ENCODE results near the gene USP30. TPM values are rescaled to one million over a fixed set of nuclear protein-coding genes. Genes with fewer than 3 reads are reported as not detected.
A peak's percentile ranks its signal among the peaks of the same experiment; 100 is the strongest.
"Not testable (repeated sequence)": the region's sequence is repeated elsewhere in the genome, so short reads cannot be mapped to it uniquely, and the experiment has no call there.

Gene USP30
- polyA plus RNA-seq, 3 donors from 2014 or later = 10.2 to 17.5 (median 12.8) TPM

DNA sequence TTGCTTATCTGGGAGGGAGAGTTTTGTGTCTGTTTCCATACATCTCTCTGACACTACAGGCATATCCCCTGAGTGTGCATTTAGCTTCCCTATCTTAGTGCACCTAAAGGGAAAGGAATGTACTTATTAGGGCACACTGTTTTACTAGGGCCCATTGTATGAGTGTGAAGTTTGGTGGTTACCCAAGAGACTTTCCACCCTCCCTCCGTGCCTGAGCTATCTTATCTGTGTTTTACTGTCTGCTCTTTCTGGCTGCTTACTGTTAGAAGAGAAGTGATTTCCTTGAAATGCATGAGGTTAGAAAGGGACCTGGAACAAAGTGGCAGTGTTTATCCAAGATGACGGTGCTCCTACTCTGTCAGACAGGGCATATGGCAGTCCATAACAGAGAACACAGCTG lies 23.0 kb upstream of the USP30 start:
- Mint-ChIP-seq H3K4me1 (no peaks in the 10 kb centered on the region), H3K4me3 (no peak overlapping the region), H3K9me3 (peaks cover 0 to 1% (median 0%) of the 10 kb centered on the region in 6 donors), H3K27me3 (ENCODE audit: low read depth in 3 of 3) (peaks cover 0 to 13% (median 2%) of the 10 kb centered on the region in 3 donors), H3K36me3 (no peaks in the 10 kb centered on the region), H3K27ac (no peak overlapping the region)
- DNase-seq = no peak

DNA sequence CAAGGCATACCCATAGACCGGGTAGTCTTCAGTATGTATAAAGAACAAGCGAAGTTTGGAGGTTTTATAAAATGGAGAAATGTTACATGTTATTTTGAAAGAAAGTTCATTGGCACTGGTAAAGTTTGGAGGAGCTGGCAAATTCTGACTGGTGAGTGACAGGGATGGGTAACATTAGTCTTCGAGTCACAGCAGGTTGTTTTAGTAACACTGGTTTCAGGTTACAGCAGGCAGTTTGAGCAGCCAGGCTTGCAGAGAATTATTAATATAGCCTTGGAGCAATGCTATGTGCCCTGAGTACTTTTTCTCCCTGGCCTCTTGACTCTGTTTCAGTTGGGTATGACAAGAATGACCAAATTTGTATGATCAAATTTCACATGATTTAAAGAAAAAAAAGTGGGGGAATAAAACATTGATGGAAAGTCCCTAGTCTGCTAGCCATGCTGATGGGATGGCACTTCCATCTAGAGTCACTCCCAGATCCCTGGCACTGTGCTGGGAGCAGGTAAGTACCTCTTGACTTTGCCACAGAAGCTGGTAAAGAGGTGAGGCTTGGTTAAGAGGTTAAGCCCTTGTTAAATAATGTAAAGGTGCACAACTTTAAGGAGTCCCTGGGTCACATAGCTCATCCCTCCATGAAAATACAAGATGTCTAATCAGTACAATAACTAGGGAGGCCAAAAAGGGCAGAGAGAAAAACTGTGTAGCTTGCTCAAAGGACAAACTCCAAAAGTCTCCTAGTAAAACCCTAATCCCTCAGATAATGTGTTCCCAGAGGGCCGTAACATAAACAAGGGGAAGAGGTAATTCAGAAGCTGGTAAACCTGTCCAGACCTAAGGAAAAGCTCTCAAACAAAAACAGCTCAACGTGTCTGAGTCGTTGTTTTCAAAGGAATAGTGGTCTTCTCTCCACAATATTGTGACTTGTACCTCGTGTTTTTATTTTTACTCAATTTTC lies 18.9 kb upstream of the USP30 start:
- H3K36me3 Mint-ChIP-seq = peaks cover 1 to 7% (median 6%) of the 10 kb centered on the region in 3 donors
- H3K27me3 Mint-ChIP-seq (ENCODE audit: low read depth in 3 of 3) = peaks cover 2 to 15% (median 5%) of the 10 kb centered on the region in 3 donors
- H3K27ac Mint-ChIP-seq = no peak overlapping the region
- H3K9me3 Mint-ChIP-seq = peaks cover 8 to 23% (median 15%) of the 10 kb centered on the region in 6 donors
- no peaks in the 10 kb centered on the region for H3K4me1 Mint-ChIP-seq
- no peak for DNase-seq
- H3K4me3 Mint-ChIP-seq = no peak overlapping the region

DNA sequence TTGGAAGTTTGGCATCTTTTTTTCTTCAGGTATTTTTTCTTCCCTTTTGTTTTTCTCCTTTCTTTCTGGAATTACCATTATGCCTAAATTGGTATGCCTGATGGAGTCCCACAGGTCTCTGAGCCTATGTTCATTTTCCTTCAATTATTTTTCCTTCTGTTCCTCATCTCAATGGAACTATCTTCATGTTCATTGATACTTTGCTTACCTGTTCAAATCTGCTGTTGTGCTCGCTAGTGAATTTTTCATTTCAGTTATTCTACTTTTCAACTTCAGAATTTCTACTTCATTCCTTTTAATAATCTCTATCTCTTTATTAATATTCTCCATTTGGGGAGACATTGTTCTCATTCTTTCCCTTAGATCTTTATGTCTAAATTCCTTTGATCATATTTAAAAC lies 15.4 kb upstream of the USP30 start:
- peaks cover 8 to 36% (median 17%) of the 10 kb centered on the region in 6 donors for H3K9me3 Mint-ChIP-seq
- no peaks in the 10 kb centered on the region for H3K4me1 Mint-ChIP-seq
- H3K36me3 Mint-ChIP-seq = peaks cover 4 to 9% (median 7%) of the 10 kb centered on the region in 3 donors
- no peak overlapping the region for H3K27ac Mint-ChIP-seq
- no peak for DNase-seq
- peaks cover 5 to 8% (median 6%) of the 10 kb centered on the region in 3 donors for H3K27me3 Mint-ChIP-seq (ENCODE audit: low read depth in 3 of 3)
- no peak overlapping the region for H3K4me3 Mint-ChIP-seq

DNA sequence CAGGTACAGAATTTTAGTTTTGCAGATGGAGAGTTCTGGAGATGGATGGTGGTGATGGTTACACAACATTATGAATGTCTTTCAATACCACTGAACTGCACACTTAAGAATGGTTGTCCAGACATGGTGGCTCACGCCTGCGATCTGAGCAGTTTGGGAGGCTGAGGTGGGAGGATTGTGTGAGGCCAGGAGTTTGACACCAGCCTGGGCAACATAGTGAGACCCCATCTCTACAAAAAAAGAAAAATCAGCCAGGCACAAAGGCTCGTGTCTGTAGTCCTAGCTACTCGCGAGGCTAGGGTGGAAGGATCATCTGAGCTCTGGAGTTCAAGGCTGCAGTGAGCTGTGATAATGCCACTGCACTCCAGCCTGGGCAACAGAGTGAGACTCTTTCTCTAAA lies 8.1 kb upstream of the USP30 start:
- Mint-ChIP-seq H3K27me3 (ENCODE audit: low read depth in 3 of 3) (peaks cover 3 to 7% (median 6%) of the 10 kb centered on the region in 3 donors), H3K9me3 (peaks cover 0 to 6% (median 2%) of the 10 kb centered on the region in 6 donors), H3K36me3 (peaks cover 0 to 3% (median 0%) of the 10 kb centered on the region in 3 donors), H3K27ac (no peak overlapping the region), H3K4me1 (no peaks in the 10 kb centered on the region), H3K4me3 (no peak overlapping the region)
- no peak for DNase-seq

DNA sequence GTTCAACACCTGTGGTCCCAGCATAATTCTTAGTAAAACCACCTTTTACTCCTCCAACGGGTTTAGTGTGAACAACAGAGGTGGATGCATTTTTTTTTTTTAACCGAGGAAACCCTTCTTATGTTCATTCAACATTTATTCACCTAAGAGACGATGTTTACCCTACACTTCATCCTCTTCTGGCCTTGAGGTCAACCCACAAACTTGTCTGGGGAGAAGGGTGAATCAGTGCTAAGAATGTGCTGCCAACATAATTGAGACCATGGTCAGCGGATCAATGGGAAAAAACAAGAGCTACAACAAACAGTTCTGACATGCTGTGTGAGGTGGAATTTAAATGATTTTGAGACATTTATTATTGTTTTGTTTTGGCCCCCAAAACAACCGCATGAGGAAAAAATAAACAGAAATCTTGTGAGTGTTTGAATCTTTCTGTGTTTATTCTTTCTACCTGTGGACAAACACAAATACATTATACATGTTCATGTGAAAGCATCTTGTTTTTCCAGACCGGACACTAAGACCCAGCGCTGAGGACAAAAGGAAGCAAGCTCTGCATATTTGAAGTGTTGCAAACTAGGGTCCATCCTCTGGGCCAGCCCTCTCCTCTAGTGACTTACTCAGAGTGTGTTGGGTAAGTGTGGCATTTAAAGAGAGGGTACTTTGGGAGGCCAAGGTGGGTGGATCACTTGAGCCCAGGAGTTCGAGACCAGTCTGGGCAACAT lies 5.1 kb upstream of the USP30 start:
- no peak overlapping the region for H3K4me3 Mint-ChIP-seq
- peaks cover under 1 to 8% (median 6%) of the 10 kb centered on the region in 3 donors for H3K27me3 Mint-ChIP-seq (ENCODE audit: low read depth in 3 of 3)
- H3K36me3 Mint-ChIP-seq = no peaks in the 10 kb centered on the region
- H3K4me1 Mint-ChIP-seq = peaks cover 6 to 7% of the 10 kb centered on the region in 2 donors
- no peak for DNase-seq
- no peak overlapping the region for H3K27ac Mint-ChIP-seq
- no peaks in the 10 kb centered on the region for H3K9me3 Mint-ChIP-seq

DNA sequence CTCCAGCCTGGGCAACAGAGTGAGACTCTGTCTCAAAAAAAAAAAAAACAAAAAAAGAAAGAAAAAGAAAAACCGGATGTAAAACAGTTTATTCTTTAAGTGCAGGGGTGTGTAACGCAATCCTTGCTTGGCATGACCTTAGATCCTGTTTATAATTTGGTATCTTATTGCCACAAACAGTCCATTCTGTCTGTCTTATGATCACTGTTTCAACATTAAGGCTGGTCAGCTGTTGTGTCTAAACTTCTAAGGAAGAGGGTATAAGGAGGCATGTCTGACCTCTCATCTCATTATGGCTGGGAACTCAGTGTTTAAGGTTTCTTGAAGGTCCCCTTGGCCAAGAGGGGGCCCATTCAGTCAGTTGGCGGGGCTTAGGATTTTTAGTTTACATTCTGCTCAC lies 3.7 kb upstream of the USP30 start:
- Mint-ChIP-seq H3K4me1 (peaks cover 16 to 18% of the 10 kb centered on the region in 2 donors), H3K27me3 (ENCODE audit: low read depth in 3 of 3) (peaks cover 2 to 14% (median 14%) of the 10 kb centered on the region in 3 donors)
- not testable (repeated sequence) for H3K27ac Mint-ChIP-seq, H3K4me3 Mint-ChIP-seq, H3K36me3 Mint-ChIP-seq, H3K9me3 Mint-ChIP-seq, DNase-seq

DNA sequence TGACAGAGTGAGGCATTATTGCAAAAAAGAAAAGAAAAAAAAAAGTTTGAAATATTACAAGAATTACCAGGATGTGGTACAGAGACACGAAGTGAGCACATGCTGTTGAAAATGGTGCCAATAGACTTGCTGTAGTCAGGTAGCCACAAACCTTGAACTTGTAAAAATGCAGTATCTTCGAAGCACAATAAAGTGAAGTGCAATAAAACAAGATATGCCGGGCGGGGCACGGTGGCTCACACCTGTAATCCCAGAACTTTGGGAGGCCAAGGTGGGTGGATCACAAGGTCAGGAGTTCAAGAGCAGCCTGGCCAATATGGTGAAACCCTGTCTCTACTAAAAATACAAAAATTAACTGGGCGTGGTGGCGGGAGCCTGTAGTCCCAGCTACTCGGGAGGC lies 2.6 kb upstream of the USP30 start:
- not testable (repeated sequence) for DNase-seq, H3K9me3 Mint-ChIP-seq, H3K36me3 Mint-ChIP-seq, H3K4me3 Mint-ChIP-seq, H3K27ac Mint-ChIP-seq
- Mint-ChIP-seq H3K27me3 (ENCODE audit: low read depth in 3 of 3) (peaks cover 2 to 12% (median 9%) of the 10 kb centered on the region in 3 donors), H3K4me1 (peaks cover 21 to 29% of the 10 kb centered on the region in 2 donors)

DNA sequence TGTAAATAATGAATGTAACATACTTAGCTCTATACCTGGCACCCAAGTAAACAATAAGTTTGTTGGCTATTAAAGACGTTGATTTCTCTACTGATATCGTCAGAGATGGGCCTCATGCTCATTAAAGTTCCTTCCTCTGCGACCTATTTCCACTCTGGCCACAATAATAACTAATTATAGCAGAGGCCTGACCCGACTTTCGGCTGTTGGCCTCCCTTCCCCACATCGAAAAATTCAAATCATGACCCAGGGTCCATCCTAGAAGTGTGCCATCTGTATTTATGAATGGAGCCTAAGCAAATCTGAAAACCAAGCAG lies 321 bp upstream of the USP30 start:
- H3K4me1 Mint-ChIP-seq = peaks cover 25 to 29% of the 10 kb centered on the region in 2 donors
- peak overlapping the region; percentile 90 to 97 (median 94) for H3K4me3 Mint-ChIP-seq
- peaks cover 0 to 4% (median 4%) of the 10 kb centered on the region in 3 donors for H3K36me3 Mint-ChIP-seq
- no peaks in the 10 kb centered on the region for H3K9me3 Mint-ChIP-seq
- peaks cover 2 to 12% (median 7%) of the 10 kb centered on the region in 3 donors for H3K27me3 Mint-ChIP-seq (ENCODE audit: low read depth in 3 of 3)
- H3K27ac Mint-ChIP-seq = peak overlapping the region; percentile 94 to 100 (median 96)
- no peak for DNase-seq

DNA sequence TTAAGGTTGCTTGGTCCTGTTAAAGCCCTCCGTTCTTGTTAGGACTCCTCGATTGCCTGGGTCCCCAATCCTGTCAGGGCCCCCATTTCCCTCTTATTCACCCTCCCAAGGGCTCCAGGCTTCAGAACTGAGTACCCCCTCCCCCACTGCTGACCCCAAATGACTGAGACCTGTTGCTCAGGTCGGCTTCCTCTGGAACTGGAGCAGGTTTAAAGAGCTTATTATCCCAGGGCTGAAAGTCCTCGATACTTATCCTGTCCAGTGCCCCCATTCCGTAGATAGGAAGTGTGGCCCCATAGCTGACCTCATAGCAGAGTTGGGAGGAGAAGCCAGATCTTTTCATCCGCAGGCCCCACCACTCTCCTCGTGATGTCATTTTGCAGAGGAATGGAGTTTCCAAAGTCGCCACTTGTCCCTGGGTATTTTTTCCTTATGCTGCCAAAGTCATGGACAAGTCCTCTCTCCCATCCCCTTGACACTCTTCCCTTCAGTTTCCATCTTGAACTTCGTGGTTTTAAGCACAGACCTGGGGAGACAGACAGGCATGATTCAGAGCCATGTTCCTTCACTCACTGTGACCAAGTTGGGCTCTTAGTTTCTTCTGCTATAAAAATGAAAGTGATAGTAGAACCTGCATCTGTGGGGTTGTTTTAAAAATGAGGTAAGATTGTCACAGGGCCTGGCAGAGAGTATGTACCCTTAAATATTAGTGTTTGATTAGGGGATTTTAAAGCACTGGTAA lies 1.2 kb downstream of the USP30 start:
- Mint-ChIP-seq H3K36me3 (peaks cover 7 to 10% (median 7%) of the 10 kb centered on the region in 3 donors), H3K4me3 (peak overlapping the region; percentile 90 to 97 (median 94)), H3K9me3 (no peaks in the 10 kb centered on the region), H3K4me1 (peaks cover 25 to 29% of the 10 kb centered on the region in 2 donors), H3K27me3 (ENCODE audit: low read depth in 3 of 3) (peaks cover 2 to 12% (median 7%) of the 10 kb centered on the region in 3 donors), H3K27ac (peak overlapping the region; percentile 94 to 100 (median 98))
- DNase-seq = peak; percentile 51 to 58 (median 53)

DNA sequence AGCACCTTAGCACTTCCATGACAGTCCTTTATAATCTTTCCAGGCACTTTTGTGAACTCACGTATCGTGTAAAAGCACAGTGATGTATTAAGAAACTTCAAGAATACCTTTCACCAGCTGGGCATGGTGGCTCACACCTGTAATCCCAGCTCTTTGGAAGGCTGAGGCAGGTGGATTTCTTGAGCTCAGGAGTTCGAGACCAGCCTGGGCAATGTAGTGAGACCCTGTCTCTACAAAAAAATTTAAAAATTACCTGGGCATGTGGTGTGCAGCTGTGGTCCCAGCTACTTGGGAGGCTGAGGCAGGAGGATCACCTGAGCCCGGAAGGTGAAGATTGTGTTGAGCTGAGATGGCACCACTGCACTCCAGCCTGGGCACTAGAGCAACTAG lies 1.7 kb downstream of the USP30 start:
- peak overlapping the region; percentile 90 to 97 (median 94) for H3K4me3 Mint-ChIP-seq
- H3K9me3 Mint-ChIP-seq, DNase-seq: not testable (repeated sequence)
- peaks cover 2 to 12% (median 7%) of the 10 kb centered on the region in 3 donors for H3K27me3 Mint-ChIP-seq (ENCODE audit: low read depth in 3 of 3)
- H3K4me1 Mint-ChIP-seq = peaks cover 25 to 29% of the 10 kb centered on the region in 2 donors
- peaks cover 7 to 10% (median 10%) of the 10 kb centered on the region in 3 donors for H3K36me3 Mint-ChIP-seq
- peak overlapping the region; percentile 94 to 100 (median 98) for H3K27ac Mint-ChIP-seq

DNA sequence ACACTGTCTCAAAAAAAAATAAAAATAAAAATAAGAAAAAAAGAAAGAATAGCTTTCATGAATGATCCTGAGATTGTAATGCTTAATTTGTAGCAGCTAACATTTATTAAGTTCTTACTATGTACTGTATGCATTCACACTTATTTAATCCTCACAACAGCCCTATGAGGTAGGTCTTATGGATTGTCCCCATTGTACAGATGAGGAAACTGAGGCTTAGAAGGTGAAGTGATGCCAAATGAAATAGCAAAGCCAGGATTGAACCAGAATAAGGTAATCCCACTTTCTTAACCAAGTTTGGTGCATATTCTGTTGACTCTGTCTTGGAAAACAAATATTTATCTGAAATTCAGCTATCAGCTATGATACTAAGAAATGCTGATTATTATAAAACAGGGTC lies 2.1 kb downstream of the USP30 start:
- Mint-ChIP-seq H3K9me3 (no peaks in the 10 kb centered on the region), H3K27me3 (ENCODE audit: low read depth in 3 of 3) (peaks cover 2 to 12% (median 7%) of the 10 kb centered on the region in 3 donors), H3K4me3 (peak overlapping the region in 2 of 5 donors; percentile 18 to 94), H3K27ac (peak overlapping the region; percentile 22 to 100 (median 76)), H3K36me3 (peaks cover 7 to 10% (median 10%) of the 10 kb centered on the region in 3 donors), H3K4me1 (peaks cover 25 to 29% of the 10 kb centered on the region in 2 donors)
- DNase-seq = no peak

DNA sequence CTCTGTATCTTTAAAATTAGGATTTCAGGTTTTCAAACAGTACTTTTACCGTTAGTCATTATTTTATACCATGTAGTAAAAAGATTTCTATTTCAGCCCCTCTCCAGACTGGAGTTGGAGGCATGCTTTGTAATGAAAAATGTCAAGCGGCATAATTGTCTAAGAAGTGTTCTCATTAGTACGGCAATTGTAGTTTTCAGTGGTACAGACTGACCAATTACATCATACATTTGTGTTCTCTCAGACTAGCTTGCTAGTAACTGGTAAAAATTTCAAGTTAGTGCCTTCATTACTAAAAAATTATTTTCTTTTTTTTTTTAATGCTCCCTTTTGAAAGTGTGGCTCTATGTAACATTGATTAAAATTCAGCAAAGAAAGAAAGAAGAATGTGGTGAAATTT lies 4.5 kb downstream of the USP30 start:
- DNase-seq = no peak
- no peak overlapping the region for H3K4me3 Mint-ChIP-seq
- no peak overlapping the region for H3K27ac Mint-ChIP-seq
- H3K27me3 Mint-ChIP-seq (ENCODE audit: low read depth in 3 of 3) = peaks cover 2 to 12% (median 7%) of the 10 kb centered on the region in 3 donors
- peaks cover 23 to 25% of the 10 kb centered on the region in 2 donors for H3K4me1 Mint-ChIP-seq
- peaks cover 7 to 14% (median 10%) of the 10 kb centered on the region in 3 donors for H3K36me3 Mint-ChIP-seq
- no peaks in the 10 kb centered on the region for H3K9me3 Mint-ChIP-seq

DNA sequence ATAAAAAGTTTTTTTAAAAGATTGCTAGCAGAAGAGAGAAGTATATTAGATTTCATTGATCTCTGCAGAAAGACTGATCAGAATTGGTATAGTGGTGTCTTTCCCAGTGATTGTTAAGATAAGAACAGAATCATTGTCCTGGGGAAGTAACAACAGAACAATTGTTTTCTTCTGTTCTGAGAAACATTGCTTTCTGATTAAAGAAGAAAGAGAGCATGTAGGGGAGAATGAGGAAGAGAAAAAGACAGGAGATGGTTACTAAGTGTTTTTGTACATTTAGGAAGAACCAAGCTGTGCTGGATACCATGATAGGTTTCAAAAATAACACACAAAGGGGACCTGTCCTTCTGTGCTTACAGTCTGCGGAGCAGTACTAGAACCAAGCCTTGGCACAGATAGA lies 5.0 kb downstream of the USP30 start:
- Mint-ChIP-seq H3K36me3 (peaks cover 7 to 14% (median 10%) of the 10 kb centered on the region in 3 donors), H3K27me3 (ENCODE audit: low read depth in 3 of 3) (peaks cover 2 to 9% (median 4%) of the 10 kb centered on the region in 3 donors), H3K4me3 (no peak overlapping the region), H3K27ac (no peak overlapping the region), H3K9me3 (no peaks in the 10 kb centered on the region), H3K4me1 (peaks cover 18 to 21% of the 10 kb centered on the region in 2 donors)
- DNase-seq = no peak
